Keratinocyte (primary cell): ENCODE results near the gene COPZ2. TPM values are rescaled to one million over a fixed set of nuclear protein-coding genes. Genes with fewer than 3 reads are reported as not detected.

ENCODE experiments used
- DNase-seq: peaks from one replicate; pipeline ENCODE4 v3.0.0-alpha.2; 2011; ENCODE audit warnings: low read depth, missing footprints, low spot score
- FAIRE-seq: peaks from 2 replicates; lab custom pipeline; 2011; peaks lifted over from hg19 to GRCh38; lab: Jason Lieb, UNC
- H2AFZ ChIP-seq: 2 replicates; pipeline ENCODE4 v1.6.0; 2012; ENCODE audit warnings: low read length, control low read depth, inconsistent platforms; ENCODE audit not compliant: control insufficient read depth
- H3K27ac ChIP-seq: 2 replicates; pipeline ENCODE4 v1.5.1; 2011; ENCODE audit warnings: low read length; ENCODE audit not compliant: control insufficient read depth, insufficient read depth
- H3K27me3 ChIP-seq: 3 replicates; pipeline ENCODE4 v1.6.0; 2011; ENCODE audit warnings: low read length; ENCODE audit not compliant: control insufficient read depth, insufficient read depth; ENCODE audit errors: extremely low read depth
- H3K36me3 ChIP-seq, 2 experiments: 2 replicates in 1 of 2; 3 replicates in 1 of 2; pipeline ENCODE4 v1.5.1; 2011; ENCODE audit warnings: low read length in 2 of 2, mild to moderate bottlenecking in 1 of 2; ENCODE audit not compliant: control insufficient read depth in 2 of 2, insufficient read depth in 2 of 2; ENCODE audit errors: extremely low read depth in 1 of 2
- H3K4me1 ChIP-seq: 3 replicates; pipeline ENCODE4 v1.5.1; 2011; ENCODE audit warnings: low read length; ENCODE audit not compliant: control insufficient read depth, insufficient read depth; ENCODE audit errors: extremely low read depth
- H3K4me2 ChIP-seq: 3 replicates; pipeline ENCODE4 v1.6.0; 2011; ENCODE audit warnings: low read depth, low read length; ENCODE audit not compliant: control insufficient read depth, insufficient read depth; ENCODE audit errors: extremely low read depth
- H3K4me3 ChIP-seq, 3 experiments: fragments of 200-600 bp in 1 of 3; sonication (generic) in 1 of 3; 2 replicates in 2 of 3; 3 replicates in 1 of 3; pipeline ENCODE4 v1.5.1; 2011 to 2016; ENCODE audit warnings: low read length in 3 of 3, mild to moderate bottlenecking in 3 of 3, control low read depth in 2 of 3, inconsistent platforms in 1 of 3, low read depth in 1 of 3, mixed read lengths in 1 of 3, mixed run types in 1 of 3, moderate library complexity in 1 of 3; ENCODE audit not compliant: control insufficient read depth in 2 of 3, insufficient read depth in 2 of 3; ENCODE audit errors: extremely low read depth in 1 of 3
- H3K79me2 ChIP-seq: 2 replicates; pipeline ENCODE4 v1.6.0; 2012; ENCODE audit warnings: low read length; ENCODE audit not compliant: control insufficient read depth, insufficient read depth
- H3K9ac ChIP-seq: 3 replicates; pipeline ENCODE4 v1.6.0; 2011; ENCODE audit warnings: low read length; ENCODE audit not compliant: control insufficient read depth, insufficient read depth; ENCODE audit errors: extremely low read depth
- H3K9me1 ChIP-seq: 3 replicates; pipeline ENCODE4 v1.6.0; 2011; ENCODE audit warnings: low read length; ENCODE audit not compliant: control insufficient read depth, insufficient read depth; ENCODE audit errors: extremely low read depth
- H3K9me3 ChIP-seq: 2 replicates; pipeline ENCODE4 v1.5.1; 2012; ENCODE audit warnings: low read depth, low read length; ENCODE audit not compliant: control insufficient read depth
- H4K20me1 ChIP-seq: 3 replicates; pipeline ENCODE4 v1.6.0; 2011; ENCODE audit warnings: low read length; ENCODE audit not compliant: control insufficient read depth, insufficient read depth; ENCODE audit errors: extremely low read depth
- CTCF ChIP-seq, 3 experiments: IDR thresholded peaks in 1 of 3; conservative IDR thresholded peaks in 1 of 3; optimal IDR thresholded peaks in 1 of 3; 2 replicates in 2 of 3; 3 replicates in 1 of 3; pipeline versions ENCODE3 to v1.5.1; 2011; ENCODE audit warnings: low read length in 3 of 3, mild to moderate bottlenecking in 3 of 3, moderate library complexity in 2 of 3, control low read depth in 1 of 3, inconsistent platforms in 1 of 3; ENCODE audit not compliant: insufficient read depth in 2 of 3; ENCODE audit errors: extremely low read depth in 1 of 3
- EZH2 ChIP-seq: IDR thresholded peaks from one replicate; pipeline ENCODE4 v1.6.1; 2012; ENCODE audit warnings: inconsistent platforms, mild to moderate bottlenecking, low read length, moderate library complexity
- dilution Hi-C: fragments of 300-500 bp; cut with MboI; formaldehyde crosslinking; loops from one replicate; pipeline ENCODE4 v1.7.0; 2020; ENCODE audit warnings: low sequenced_read_pairs; ENCODE audit not compliant: extremely low pct_ligation_motif_present
- polyA plus RNA-seq, 5 experiments: library from polyadenylated mRNA; depleted of rRNA in 3 of 5; stranded (reverse) in 3 of 5; stranded (forward) in 1 of 5; unstranded in 1 of 5; fragments of >200 nt; gene quantifications; 1 replicate in 1 of 5; 2 replicates in 3 of 5; 3 replicates in 1 of 5; pipeline versions ENCODE4 v1.2.1 to v1.2.3, GENCODE V29; 2011 to 2012; ENCODE audit warnings: missing spikeins in 2 of 5, low read depth in 1 of 5, low replicate concordance in 1 of 5

Gene COPZ2
- polyA plus RNA-seq, 1 donor (not counting 4 experiments of a cell fraction or from before 2014, with no cell fraction given), result 11.1 TPM

- no peak for TF ChIP-seq EZH2
- TF ChIP-seq CTCF (optimal IDR thresholded peaks at IDR 0.05 in 1 of 3, IDR thresholded peaks at IDR 0.05 in 1 of 3, conservative IDR thresholded peaks at IDR 0.05 in 1 of 3; ENCODE audit: extremely low read depth in 1 of 3, insufficient read depth in 2 of 3, low read length in 3 of 3), result no peak
- Histone ChIP-seq H3K79me2 (no peaks in the 10 kb centered on the region), H3K9ac (peak overlapping the region; percentile 19), H3K27me3 (peaks cover 8% of the 10 kb centered on the region), H2AFZ (peak overlapping the region; percentile 89), H3K27ac (no peak overlapping the region), H3K9me3 (no peaks in the 10 kb centered on the region), H3K4me2 (peak overlapping the region; percentile 57), H3K9me1 (no peaks in the 10 kb centered on the region), H4K20me1 (no peaks in the 10 kb centered on the region), H3K4me3 (peak overlapping the region in 2 of 3 experiments; percentile 47 to 59), H3K4me1 (peaks cover 9% of the 10 kb centered on the region), H3K36me3 (no peaks in the 10 kb centered on the region)
- dilution Hi-C loops, result no loop called here
- FAIRE-seq (no peak), DNase-seq (no peak)
Observed at GRCh38 chr17:48012151-48012520, 25.5 kb downstream of the COPZ2 start.

DNA sequence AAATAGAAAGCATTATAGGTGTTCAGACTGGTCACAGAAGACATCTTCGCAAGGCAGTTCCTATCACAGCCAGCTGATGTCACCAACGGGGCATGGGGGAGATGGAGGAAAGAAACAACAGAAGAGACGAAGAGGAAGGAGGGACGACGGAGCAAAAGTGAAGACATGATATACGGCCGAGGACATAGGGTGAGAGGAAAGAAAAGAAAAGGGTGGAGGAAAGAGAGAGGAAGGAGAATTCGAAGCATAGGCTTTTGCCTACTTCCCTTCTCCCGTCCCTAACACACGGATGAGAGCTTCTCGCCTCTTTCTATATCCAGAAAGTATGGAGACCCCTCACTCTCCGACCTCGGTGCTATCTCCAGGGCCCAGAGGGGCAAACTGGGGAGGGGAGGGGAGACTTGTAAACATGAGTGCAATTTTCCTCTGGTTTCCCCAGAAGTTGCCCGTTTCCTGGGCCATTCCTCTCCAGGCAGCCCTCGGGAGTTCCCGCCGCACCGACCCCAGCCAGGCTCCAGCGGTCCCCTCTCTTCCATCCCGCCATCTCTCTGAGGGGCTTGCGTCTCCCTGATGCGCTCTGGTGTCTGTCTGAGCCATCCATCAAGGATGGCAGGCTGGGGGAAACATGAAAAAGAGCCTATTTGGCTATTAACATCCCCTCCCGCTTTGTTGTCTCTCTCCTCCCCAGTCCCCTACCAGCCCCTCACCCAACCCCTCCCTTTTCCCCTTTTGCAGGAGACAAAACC, 26.0 kb downstream of the COPZ2 start:
- H3K4me3 ChIP-seq, result peak overlapping the region in 2 of 3 experiments; percentile 47 to 59

More for the DNA sequence above, 26.0 kb downstream of the COPZ2 start:
- dilution Hi-C loops, result no loop called here
- no peak for TF ChIP-seq EZH2
- TF ChIP-seq CTCF (optimal IDR thresholded peaks at IDR 0.05 in 1 of 3, IDR thresholded peaks at IDR 0.05 in 1 of 3, conservative IDR thresholded peaks at IDR 0.05 in 1 of 3; ENCODE audit: extremely low read depth in 1 of 3, insufficient read depth in 2 of 3, low read length in 3 of 3), result peak; percentile 54 to 72 (median 68)
- H3K9me1 ChIP-seq, result no peaks in the 10 kb centered on the region
- H3K79me2 ChIP-seq, result no peaks in the 10 kb centered on the region
- no peaks in the 10 kb centered on the region for H3K36me3 ChIP-seq
- H2AFZ ChIP-seq, result peak overlapping the region; percentile 89
- H3K27me3 ChIP-seq, result peaks cover 8% of the 10 kb centered on the region
- H3K4me1 ChIP-seq, result peaks cover 9% of the 10 kb centered on the region
- DNase-seq (no peak), FAIRE-seq (peak; percentile 59)
- H3K9me3 ChIP-seq, result no peaks in the 10 kb centered on the region
- H4K20me1 ChIP-seq, result no peaks in the 10 kb centered on the region
- peak overlapping the region; percentile 57 for H3K4me2 ChIP-seq
- no peak overlapping the region for H3K27ac ChIP-seq
- peak overlapping the region; percentile 19 for H3K9ac ChIP-seq
